Cardiac fibroblast (primary cell): Measurements from ENCODE around the gene LINC00632.
"Not testable (repeated sequence)": the region's sequence is repeated elsewhere in the genome, so short reads cannot be mapped to it uniquely, and the experiment has no call there.

Experiments used
- DNase-seq, 2 donors: peaks; one replicate each; pipeline versions ENCODE4 v3.0.0 to v3.0.0-alpha.2; 2010; ENCODE audit warnings: low read depth in 2 of 2
- H3K4me3 ChIP-seq, 2 donors: replicated peaks in 1 of 2; 1 replicate in 1 of 2; 2 replicates in 1 of 2; pipeline ENCODE4 v1.5.1; 2011; ENCODE audit warnings: low read depth in 2 of 2, low read length in 2 of 2, mild to moderate bottlenecking in 2 of 2, moderate library complexity in 1 of 2
- CTCF ChIP-seq: IDR thresholded peaks from one replicate; pipeline ENCODE4 v1.5.1; 2011; ENCODE audit warnings: low read depth, mild to moderate bottlenecking, low read length, inconsistent platforms

The LINC00632 gene

GRCh38 chrX:140709421-140709846 is at the start of gene LINC00632:
LINC00632 (plus strand) TSS chrX:140709759.
- H3K4me3 ChIP-seq = no peak within 1 kb of the TSS
- TF ChIP-seq CTCF = no peak
- DNase-seq = no peak

GRCh38 chrX:140661643-140662042 is 47.9 kb upstream of the LINC00632 start:
- H3K4me3 ChIP-seq = no peak overlapping the region
- DNase-seq = peak in 1 of 2 donors; percentile 0
- no peak for TF ChIP-seq CTCF

GRCh38 chrX:140664939-140665338 is 44.6 kb upstream of the LINC00632 start:
- peak; percentile 25 to 32 for DNase-seq
- no peak for TF ChIP-seq CTCF
- no peak overlapping the region for H3K4me3 ChIP-seq

- TF ChIP-seq CTCF = no peak
- no peak for DNase-seq
- no peak overlapping the region for H3K4me3 ChIP-seq
These were observed 36.5 kb upstream of the LINC00632 start for GRCh38 chrX:140672840-140673731.

- no peak for TF ChIP-seq CTCF
- no peak for DNase-seq
- no peak overlapping the region for H3K4me3 ChIP-seq
These were observed 21.9 kb upstream of the LINC00632 start for GRCh38 chrX:140687706-140688105.

- not testable (repeated sequence) for H3K4me3 ChIP-seq, DNase-seq
These were observed 18.0 kb upstream of the LINC00632 start for GRCh38 chrX:140691596-140691995.

GRCh38 chrX:140697618-140698017 is 11.9 kb upstream of the LINC00632 start:
- DNase-seq = no peak
- H3K4me3 ChIP-seq = no peak overlapping the region
- TF ChIP-seq CTCF = no peak
